ENCODE results near the gene TEX11. TPM values are rescaled to one million over a fixed set of nuclear protein-coding genes. Genes with fewer than 3 reads are reported as not detected.

Gene TEX11
- total and polyA plus RNA-seq, 9 of the 15 experiments (the other 6 are each of a cell fraction or from before 2014, with no cell fraction given) = 0.27 to 1.1 (median 0.45) TPM

- 30% methylated on average over 4 of the region's 5 CpGs for WGBS (ENCODE audit: insufficient coverage, low coverage, missing lambda C conversion rate)
- H3K4me3 ChIP-seq = no peak overlapping the region
- CTCF ChIA-PET (ENCODE audit: low intra/inter-chr PET ratio) = no interaction called here
- no peak overlapping the region for H2AFZ ChIP-seq (ENCODE audit: low read depth, low read length)
- in situ Hi-C loops (cut with MboI) = no loop called here
- no peaks in the 10 kb centered on the region for H3K36me3 ChIP-seq (ENCODE audit: control insufficient read depth, insufficient read depth, low read length)
- H3K9ac ChIP-seq (ENCODE audit: insufficient read depth in 1 of 2, low read depth in 2 of 2, low read length in 2 of 2) = no peak overlapping the region
- H3K27ac ChIP-seq (ENCODE audit: extremely low read depth, low read depth, low read length) = no peak overlapping the region
- TF ChIP-seq ZFP91 (CRISPR knock-in tag; IDR thresholded peaks at IDR 0.05) = no peak
- no peak for TF ChIP-seq NR2F6 (CRISPR knock-in tag; IDR thresholded peaks at IDR 0.05)
- no peak for TF ChIP-seq ZNF511 (CRISPR knock-in tag; IDR thresholded peaks at IDR 0.05)
- ATAC-seq = no peak
- no peaks in the 10 kb centered on the region for H3K9me3 ChIP-seq (replicated peaks; ENCODE audit: control insufficient read depth, insufficient read depth, low read depth, low read length)
- H3K27me3 ChIP-seq (ENCODE audit: control insufficient read depth in 2 of 2, insufficient read depth in 2 of 2, low read length in 2 of 2) = no peaks in the 10 kb centered on the region
- H4K20me1 ChIP-seq (replicated peaks; ENCODE audit: control insufficient read depth, insufficient read depth, low read length) = no peaks in the 10 kb centered on the region
- no peaks in the 10 kb centered on the region for H3K9me1 ChIP-seq (ENCODE audit: control insufficient read depth, insufficient read depth, low read length)
- no TSS peak for BruUV-seq (replicated peaks)
- no peaks in the 10 kb centered on the region for H3K4me1 ChIP-seq (replicated peaks in 1 of 2; ENCODE audit: control insufficient read depth in 2 of 2, insufficient read depth in 2 of 2, low read length in 2 of 2)
- no peaks in the 10 kb centered on the region for H3K79me2 ChIP-seq (ENCODE audit: control insufficient read depth, insufficient read depth, low read length)
- FAIRE-seq = no peak
- POLR2A ChIA-PET = no interaction called here
- no peak overlapping the region for H3K4me2 ChIP-seq (ENCODE audit: insufficient read depth, low read length)
- intact Hi-C loops (cut with micrococcal nuclease) = no loop called here
- DNase-seq (ENCODE audit: extremely low read depth in 1 of 4, low spot score in 3 of 4) = no peak
Observed at GRCh38 chrX:70496491-70496890, 412.0 kb downstream of the TEX11 start.

DNA sequence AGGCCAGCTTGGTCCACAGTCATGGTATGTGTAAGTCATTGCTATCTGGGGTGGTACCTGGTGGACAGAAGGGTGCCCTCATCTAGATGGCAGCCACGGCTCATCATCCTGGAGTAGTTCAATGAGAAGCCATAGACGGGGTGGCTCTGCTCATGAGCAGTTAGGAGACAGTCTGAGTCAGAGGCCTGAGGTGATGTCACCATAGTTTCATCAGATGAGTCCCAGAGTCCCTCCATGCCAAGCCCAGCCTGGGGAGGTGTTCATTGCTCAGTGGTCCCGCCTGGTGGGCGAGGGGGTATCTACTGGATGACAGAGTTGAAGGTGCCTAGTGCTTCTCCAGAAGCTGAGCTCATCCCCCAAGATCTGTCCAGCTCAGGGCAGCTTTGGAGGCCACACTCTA is 414.1 kb downstream of the TEX11 start:
- Histone ChIP-seq H3K9me1 (ENCODE audit: control insufficient read depth, insufficient read depth, low read length) (no peaks in the 10 kb centered on the region), H3K79me2 (ENCODE audit: control insufficient read depth, insufficient read depth, low read length) (no peaks in the 10 kb centered on the region), H3K36me3 (ENCODE audit: control insufficient read depth, insufficient read depth, low read length) (no peaks in the 10 kb centered on the region), H3K4me1 (replicated peaks in 1 of 2; ENCODE audit: control insufficient read depth in 2 of 2, insufficient read depth in 2 of 2, low read length in 2 of 2) (no peaks in the 10 kb centered on the region), H3K9me3 (replicated peaks; ENCODE audit: control insufficient read depth, insufficient read depth, low read depth, low read length) (no peaks in the 10 kb centered on the region), H3K9ac (ENCODE audit: insufficient read depth in 1 of 2, low read depth in 2 of 2, low read length in 2 of 2) (no peak overlapping the region), H4K20me1 (replicated peaks; ENCODE audit: control insufficient read depth, insufficient read depth, low read length) (no peaks in the 10 kb centered on the region), H3K27me3 (ENCODE audit: control insufficient read depth in 2 of 2, insufficient read depth in 2 of 2, low read length in 2 of 2) (no peaks in the 10 kb centered on the region), H2AFZ (ENCODE audit: low read depth, low read length) (no peak overlapping the region), H3K27ac (ENCODE audit: extremely low read depth, low read depth, low read length) (no peak overlapping the region), H3K4me3 (no peak overlapping the region), H3K4me2 (ENCODE audit: insufficient read depth, low read length) (no peak overlapping the region)
- intact Hi-C loops (cut with micrococcal nuclease) (no loop called here), in situ Hi-C loops (cut with MboI) (no loop called here)
- FAIRE-seq (no peak), DNase-seq (ENCODE audit: extremely low read depth in 1 of 4, low spot score in 3 of 4) (no peak), ATAC-seq (no peak; the same call in 2 of the 3 replicates)
- POLR2A ChIA-PET = interaction anchor here (0.8 kb wide), 1 partner anchor 11 kb away, joined by 3 read pairs; no protein-coding TSS in a partner anchor
- no TSS peak for BruUV-seq (replicated peaks)
- 36% methylated on average over 3 of the region's 4 CpGs for WGBS (ENCODE audit: insufficient coverage, low coverage, missing lambda C conversion rate)
- CTCF ChIA-PET (ENCODE audit: low intra/inter-chr PET ratio) = no interaction called here
- TF ChIP-seq EP300 (IDR thresholded peaks at IDR 0.05; ENCODE audit: low read length) (no peak), EP400 (IDR thresholded peaks at IDR 0.05) (no peak), SIN3A (IDR thresholded peaks at IDR 0.05; ENCODE audit: borderline replicate concordance in 2 of 2, control insufficient read depth in 1 of 2, low read depth in 2 of 2, low read length in 2 of 2) (no peak), NFATC3 (IDR thresholded peaks at IDR 0.05) (no peak), ZKSCAN1 (IDR thresholded peaks at IDR 0.05; ENCODE audit: low read depth, low read length) (no peak)
- TF ChIP-seq, protein P1, sequence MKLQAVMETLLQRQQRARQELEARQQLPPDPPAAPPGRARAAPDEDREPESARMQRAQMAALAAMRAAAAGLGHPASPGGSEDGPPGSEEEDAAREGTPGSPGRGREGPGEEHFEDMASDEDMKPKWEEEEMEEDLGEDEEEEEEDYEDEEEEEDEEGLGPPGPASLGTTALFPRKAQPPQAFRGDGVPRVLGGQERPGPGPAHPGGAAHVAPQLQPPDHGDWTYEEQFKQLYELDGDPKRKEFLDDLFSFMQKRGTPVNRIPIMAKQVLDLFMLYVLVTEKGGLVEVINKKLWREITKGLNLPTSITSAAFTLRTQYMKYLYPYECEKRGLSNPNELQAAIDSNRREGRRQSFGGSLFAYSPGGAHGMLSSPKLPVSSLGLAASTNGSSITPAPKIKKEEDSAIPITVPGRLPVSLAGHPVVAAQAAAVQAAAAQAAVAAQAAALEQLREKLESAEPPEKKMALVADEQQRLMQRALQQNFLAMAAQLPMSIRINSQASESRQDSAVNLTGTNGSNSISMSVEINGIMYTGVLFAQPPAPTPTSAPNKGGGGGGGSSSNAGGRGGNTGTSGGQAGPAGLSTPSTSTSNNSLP (IDR thresholded peaks at IDR 0.05; ENCODE audit: borderline replicate concordance, low read depth, low read length) = no peak
- TF ChIP-seq, protein P2, sequence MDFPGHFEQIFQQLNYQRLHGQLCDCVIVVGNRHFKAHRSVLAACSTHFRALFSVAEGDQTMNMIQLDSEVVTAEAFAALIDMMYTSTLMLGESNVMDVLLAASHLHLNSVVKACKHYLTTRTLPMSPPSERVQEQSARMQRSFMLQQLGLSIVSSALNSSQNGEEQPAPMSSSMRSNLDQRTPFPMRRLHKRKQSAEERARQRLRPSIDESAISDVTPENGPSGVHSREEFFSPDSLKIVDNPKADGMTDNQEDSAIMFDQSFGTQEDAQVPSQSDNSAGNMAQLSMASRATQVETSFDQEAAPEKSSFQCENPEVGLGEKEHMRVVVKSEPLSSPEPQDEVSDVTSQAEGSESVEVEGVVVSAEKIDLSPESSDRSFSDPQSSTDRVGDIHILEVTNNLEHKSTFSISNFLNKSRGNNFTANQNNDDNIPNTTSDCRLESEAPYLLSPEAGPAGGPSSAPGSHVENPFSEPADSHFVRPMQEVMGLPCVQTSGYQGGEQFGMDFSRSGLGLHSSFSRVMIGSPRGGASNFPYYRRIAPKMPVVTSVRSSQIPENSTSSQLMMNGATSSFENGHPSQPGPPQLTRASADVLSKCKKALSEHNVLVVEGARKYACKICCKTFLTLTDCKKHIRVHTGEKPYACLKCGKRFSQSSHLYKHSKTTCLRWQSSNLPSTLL (IDR thresholded peaks at IDR 0.05) = no peak

Measured in K562 (cell line).